Measurements from ENCODE around the gene MTCH1. TPM values are rescaled to one million over a fixed set of nuclear protein-coding genes. Genes with fewer than 3 reads are reported as not detected.

Gene MTCH1
- total and polyA plus RNA-seq, 8 donors = 145 to 192 (median 164) TPM

GRCh38 chr6:36938536-36938935 is 47.5 kb downstream of the MTCH1 start:
- no peak for DNase-seq
- no peak for TF ChIP-seq CTCF (IDR thresholded peaks at IDR 0.05)
- intact Hi-C loops (cut with DNase I) = no loop called here
- Histone ChIP-seq H3K9me3 (no peaks in the 10 kb centered on the region), H3K4me1 (no peaks in the 10 kb centered on the region), H3K27ac (no peak overlapping the region), H3K4me3 (no peak overlapping the region), H3K27me3 (no peaks in the 10 kb centered on the region), H3K36me3 (no peaks in the 10 kb centered on the region)
- no peak for ATAC-seq

GRCh38 chr6:36937896-36938295 is 48.1 kb downstream of the MTCH1 start:
- Histone ChIP-seq H3K4me3 (no peak overlapping the region), H3K36me3 (no peaks in the 10 kb centered on the region), H3K27me3 (no peaks in the 10 kb centered on the region), H3K27ac (no peak overlapping the region), H3K4me1 (no peaks in the 10 kb centered on the region), H3K9me3 (no peaks in the 10 kb centered on the region)
- intact Hi-C loops (cut with DNase I) = no loop called here
- DNase-seq = no peak
- ATAC-seq = no peak
- no peak for TF ChIP-seq CTCF (IDR thresholded peaks at IDR 0.05)

GRCh38 chr6:36936824-36937223 is 49.2 kb downstream of the MTCH1 start:
- ATAC-seq = no peak
- no peaks in the 10 kb centered on the region for H3K36me3 ChIP-seq
- intact Hi-C loops (cut with DNase I) = no loop called here

GRCh38 chr6:36934901-36935300 is 51.1 kb downstream of the MTCH1 start:
- no peaks in the 10 kb centered on the region for H3K27me3 ChIP-seq
- H3K9me3 ChIP-seq = no peaks in the 10 kb centered on the region
- ATAC-seq = no peak
- DNase-seq = no peak
- H3K36me3 ChIP-seq = no peaks in the 10 kb centered on the region
- intact Hi-C loops (cut with DNase I) = no loop called here
- no peak for TF ChIP-seq CTCF (IDR thresholded peaks at IDR 0.05)
- H3K4me1 ChIP-seq = no peaks in the 10 kb centered on the region
- H3K4me3 ChIP-seq = no peak overlapping the region
- H3K27ac ChIP-seq = no peak overlapping the region

More at GRCh38 chr6:36936824-36937223, 49.2 kb downstream of the MTCH1 start:
- no peak for DNase-seq
- Histone ChIP-seq H3K9me3 (no peaks in the 10 kb centered on the region), H3K4me3 (no peak overlapping the region), H3K27ac (no peak overlapping the region), H3K27me3 (no peaks in the 10 kb centered on the region), H3K4me1 (no peaks in the 10 kb centered on the region)
- TF ChIP-seq CTCF (IDR thresholded peaks at IDR 0.05) = no peak

GRCh38 chr6:36933519-36933918 is 52.5 kb downstream of the MTCH1 start:
- Histone ChIP-seq H3K9me3 (no peaks in the 10 kb centered on the region), H3K4me1 (no peaks in the 10 kb centered on the region), H3K27ac (no peak overlapping the region), H3K4me3 (no peak overlapping the region), H3K36me3 (no peaks in the 10 kb centered on the region), H3K27me3 (no peaks in the 10 kb centered on the region)
- DNase-seq (no peak), ATAC-seq (no peak)
- intact Hi-C loops (cut with DNase I) = no loop called here
- TF ChIP-seq CTCF (IDR thresholded peaks at IDR 0.05) = no peak
